ENCODE data around the gene RAB7A. TPM values are rescaled to one million over a fixed set of nuclear protein-coding genes. Genes with fewer than 3 reads are reported as not detected.
A peak's percentile ranks its signal among the peaks of the same experiment; 100 is the strongest.

RAB7A gene
- total and polyA plus RNA-seq, 7 donors, result 206 to 410 (median 316) TPM

DNA sequence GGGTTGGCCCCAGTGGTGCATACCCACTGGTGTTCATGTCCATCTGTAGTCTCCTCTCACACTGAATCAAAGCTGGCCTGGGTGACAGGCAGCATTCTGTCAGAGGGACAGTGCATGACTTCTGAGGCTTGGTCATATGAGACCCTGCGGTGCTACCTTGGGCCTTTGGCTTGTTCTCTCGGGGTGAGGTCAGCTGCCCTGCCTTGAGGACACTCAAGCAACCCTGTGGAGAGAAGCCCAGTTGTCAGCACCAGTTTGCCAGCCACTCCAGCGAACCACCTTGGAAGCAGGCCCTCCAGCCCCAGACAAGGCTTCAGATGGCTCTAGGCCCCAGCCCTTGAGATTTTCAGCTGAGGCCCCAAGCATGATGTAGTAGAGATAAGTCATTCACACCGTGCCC, 16.9 kb upstream of the RAB7A start:
- intact Hi-C loops (cut with DNase I), result no loop called here
- WGBS, 3 donors, result 40 to 56% (median 44%) methylated on average over 4 of the region's 4 CpGs

DNA sequence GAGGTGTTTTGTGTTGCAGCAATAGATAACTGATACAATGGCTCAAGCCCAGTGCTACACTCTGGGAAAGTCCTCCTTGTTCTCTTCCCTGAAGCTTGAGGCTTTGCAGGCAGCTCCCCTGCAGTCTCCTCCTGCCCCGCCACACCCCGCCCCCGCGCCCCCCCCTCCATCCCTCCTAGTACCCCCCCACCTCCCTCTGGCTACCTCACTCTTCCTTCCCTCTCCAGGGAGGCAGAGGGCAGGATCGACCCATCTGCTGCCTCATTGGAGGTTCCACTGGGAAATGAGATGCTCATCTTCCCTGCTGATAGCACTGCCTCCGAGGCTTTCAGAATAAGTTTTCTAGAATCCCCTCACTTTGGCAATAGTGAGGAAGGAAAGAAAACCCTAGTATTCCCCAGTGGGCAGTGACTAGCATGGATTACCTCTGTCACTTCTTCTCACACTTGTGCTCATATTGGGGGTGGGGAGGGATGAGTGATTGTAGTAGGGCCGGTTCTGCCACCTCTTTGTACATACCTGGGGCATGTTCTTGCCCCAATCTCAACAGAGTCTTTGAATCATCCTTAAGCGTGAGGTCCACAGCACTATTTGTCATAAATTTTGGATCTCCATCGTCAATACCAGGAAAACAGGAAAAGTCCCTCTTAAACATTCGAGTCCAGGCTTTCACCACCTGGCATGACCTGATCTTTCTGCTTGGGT, 16.3 kb upstream of the RAB7A start:
- 47 to 56% (median 55%) methylated on average over 10 of the region's 10 CpGs for WGBS, 3 donors
- H3K9me3 ChIP-seq, result no peaks in the 10 kb centered on the region
- intact Hi-C loops (cut with DNase I), result no loop called here
- no peaks in the 10 kb centered on the region for H3K36me3 ChIP-seq (ENCODE audit: insufficient read depth in 1 of 2, low read depth in 1 of 2)
- TF ChIP-seq, protein P1, sequence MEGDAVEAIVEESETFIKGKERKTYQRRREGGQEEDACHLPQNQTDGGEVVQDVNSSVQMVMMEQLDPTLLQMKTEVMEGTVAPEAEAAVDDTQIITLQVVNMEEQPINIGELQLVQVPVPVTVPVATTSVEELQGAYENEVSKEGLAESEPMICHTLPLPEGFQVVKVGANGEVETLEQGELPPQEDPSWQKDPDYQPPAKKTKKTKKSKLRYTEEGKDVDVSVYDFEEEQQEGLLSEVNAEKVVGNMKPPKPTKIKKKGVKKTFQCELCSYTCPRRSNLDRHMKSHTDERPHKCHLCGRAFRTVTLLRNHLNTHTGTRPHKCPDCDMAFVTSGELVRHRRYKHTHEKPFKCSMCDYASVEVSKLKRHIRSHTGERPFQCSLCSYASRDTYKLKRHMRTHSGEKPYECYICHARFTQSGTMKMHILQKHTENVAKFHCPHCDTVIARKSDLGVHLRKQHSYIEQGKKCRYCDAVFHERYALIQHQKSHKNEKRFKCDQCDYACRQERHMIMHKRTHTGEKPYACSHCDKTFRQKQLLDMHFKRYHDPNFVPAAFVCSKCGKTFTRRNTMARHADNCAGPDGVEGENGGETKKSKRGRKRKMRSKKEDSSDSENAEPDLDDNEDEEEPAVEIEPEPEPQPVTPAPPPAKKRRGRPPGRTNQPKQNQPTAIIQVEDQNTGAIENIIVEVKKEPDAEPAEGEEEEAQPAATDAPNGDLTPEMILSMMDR (IDR thresholded peaks at IDR 0.05), result no peak
- H3K27me3 ChIP-seq (ENCODE audit: insufficient read depth in 3 of 3, low read length in 2 of 3), result no peaks in the 10 kb centered on the region
- DNase-seq (no peak), ATAC-seq (no peak)
- peak overlapping the region; percentile 81 for H3K27ac ChIP-seq
- no peak overlapping the region for H3K4me3 ChIP-seq
- H3K4me1 ChIP-seq, result peaks cover 10% of the 10 kb centered on the region

More for the DNA sequence above, 16.9 kb upstream of the RAB7A start:
- TF ChIP-seq, protein P1 (IDR thresholded peaks at IDR 0.05), result no peak
- peak overlapping the region; percentile 81 for H3K27ac ChIP-seq
- peaks cover 10% of the 10 kb centered on the region for H3K4me1 ChIP-seq
- DNase-seq (peak; percentile 21 to 76), ATAC-seq (peak; percentile 84 to 97 (median 95))
- H3K4me3 ChIP-seq, result no peak overlapping the region
- no peaks in the 10 kb centered on the region for H3K27me3 ChIP-seq (ENCODE audit: insufficient read depth in 3 of 3, low read length in 2 of 3)
- no peaks in the 10 kb centered on the region for H3K36me3 ChIP-seq (ENCODE audit: insufficient read depth in 1 of 2, low read depth in 1 of 2)
- no peaks in the 10 kb centered on the region for H3K9me3 ChIP-seq

DNA sequence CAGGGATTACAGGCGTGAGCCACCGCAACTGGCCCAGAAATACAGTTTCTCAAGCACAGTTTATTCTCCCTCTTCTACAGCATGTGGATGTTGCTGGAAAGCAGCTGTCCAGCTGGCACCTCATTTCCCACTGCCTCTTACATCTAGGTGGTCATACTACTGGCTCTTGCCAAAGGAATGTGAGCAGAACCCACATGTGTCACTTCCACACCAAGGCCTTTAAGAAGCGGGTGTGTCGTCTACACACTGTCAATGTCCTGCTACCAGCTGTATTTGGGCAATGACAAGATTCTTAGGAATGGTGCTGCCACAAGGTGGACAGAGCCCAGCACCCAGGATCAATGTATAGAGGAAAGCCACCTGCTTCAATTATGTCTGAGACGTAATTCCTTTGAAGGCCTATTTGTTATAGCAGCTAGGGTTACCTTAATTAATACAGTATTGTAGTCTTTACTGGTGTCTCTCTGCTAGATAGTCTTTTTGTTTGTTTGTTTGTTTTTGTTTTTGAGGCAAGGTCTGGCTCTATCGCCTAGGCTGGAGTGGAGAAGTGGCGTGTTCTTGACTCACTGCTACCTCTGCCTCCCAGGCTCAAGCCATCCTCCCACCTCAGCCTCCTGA, 15.1 kb upstream of the RAB7A start:
- ATAC-seq (no peak), DNase-seq (no peak)
- Histone ChIP-seq H3K27ac (no peak overlapping the region), H3K27me3 (ENCODE audit: insufficient read depth in 3 of 3, low read length in 2 of 3) (no peaks in the 10 kb centered on the region), H3K4me3 (no peak overlapping the region), H3K36me3 (ENCODE audit: insufficient read depth in 1 of 2, low read depth in 1 of 2) (no peaks in the 10 kb centered on the region), H3K4me1 (peaks cover 10% of the 10 kb centered on the region), H3K9me3 (no peaks in the 10 kb centered on the region)
- intact Hi-C loops (cut with DNase I), result no loop called here
- TF ChIP-seq, protein P1 (IDR thresholded peaks at IDR 0.05), result no peak
- 87 to 98% (median 96%) methylated on average over 7 of the region's 7 CpGs for WGBS, 3 donors

DNA sequence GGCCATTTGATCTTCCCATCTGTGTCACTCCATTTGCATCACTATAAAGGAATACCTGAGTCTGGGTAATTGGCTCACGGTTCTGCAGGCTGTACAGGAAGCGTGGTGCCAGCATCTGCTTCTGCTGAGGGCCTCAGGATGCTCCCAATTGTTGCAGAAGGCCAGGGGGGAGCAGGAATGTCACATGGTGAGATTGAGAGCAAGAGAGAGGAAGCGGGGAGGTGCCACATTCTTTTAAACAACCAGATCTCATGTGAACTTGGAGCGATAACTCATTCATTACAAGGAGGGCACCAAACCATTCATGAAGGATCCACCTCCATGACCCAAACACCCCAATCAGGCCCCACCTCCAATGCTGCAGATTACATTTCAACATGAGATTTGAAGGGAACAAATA, 13.1 kb upstream of the RAB7A start:
- no peak overlapping the region for H3K27ac ChIP-seq
- WGBS, 3 donors, result 82 to 85% (median 83%) methylated on average over 4 of the region's 4 CpGs
- intact Hi-C loops (cut with DNase I), result no loop called here

More for the DNA sequence above, 13.1 kb upstream of the RAB7A start:
- DNase-seq (no peak), ATAC-seq (no peak)
- TF ChIP-seq, protein P1 (IDR thresholded peaks at IDR 0.05), result no peak
- no peaks in the 10 kb centered on the region for H3K36me3 ChIP-seq (ENCODE audit: insufficient read depth in 1 of 2, low read depth in 1 of 2)
- H3K27me3 ChIP-seq (ENCODE audit: insufficient read depth in 3 of 3, low read length in 2 of 3), result no peaks in the 10 kb centered on the region
- H3K4me1 ChIP-seq, result peaks cover 10% of the 10 kb centered on the region
- no peak overlapping the region for H3K4me3 ChIP-seq
- H3K9me3 ChIP-seq, result no peaks in the 10 kb centered on the region

All from psoas muscle (tissue), 8 donors.